GM18520 (cell line): Measurements from ENCODE around the gene LSM14A.
"Not testable (repeated sequence)": the region's sequence is repeated elsewhere in the genome, so short reads cannot be mapped to it uniquely, and the experiment has no call there.

Source experiments
- ATAC-seq: cut with Tn5 transposase; IDR thresholded peaks from one replicate; pipeline ENCODE4 v1.9.1; 2021; ENCODE audit not compliant: unreplicated experiment

LSM14A gene

GRCh38 chr19:34158966-34159365 lies 13.3 kb upstream of the LSM14A start:
- ATAC-seq: not testable (repeated sequence)

DNA sequence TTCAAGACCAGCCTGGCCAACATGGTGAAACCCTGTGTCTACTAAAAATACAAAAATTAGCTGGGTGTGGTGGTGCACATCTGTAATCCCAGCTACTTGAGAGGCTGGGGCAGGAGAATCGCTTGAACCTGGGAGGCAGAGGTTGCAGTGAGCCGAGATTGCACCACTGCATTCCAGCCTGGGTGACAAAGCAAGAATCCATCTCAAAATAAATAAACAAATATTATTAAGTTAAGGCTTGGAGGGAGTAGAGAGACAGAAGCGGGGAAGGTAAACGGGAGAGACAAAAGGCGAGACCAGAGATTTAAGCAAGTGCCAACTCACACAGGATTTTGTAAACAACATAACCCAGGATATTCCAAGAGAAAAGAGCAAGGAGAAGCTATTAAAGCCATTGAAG lies 12.8 kb upstream of the LSM14A start:
- not testable (repeated sequence) for ATAC-seq

DNA sequence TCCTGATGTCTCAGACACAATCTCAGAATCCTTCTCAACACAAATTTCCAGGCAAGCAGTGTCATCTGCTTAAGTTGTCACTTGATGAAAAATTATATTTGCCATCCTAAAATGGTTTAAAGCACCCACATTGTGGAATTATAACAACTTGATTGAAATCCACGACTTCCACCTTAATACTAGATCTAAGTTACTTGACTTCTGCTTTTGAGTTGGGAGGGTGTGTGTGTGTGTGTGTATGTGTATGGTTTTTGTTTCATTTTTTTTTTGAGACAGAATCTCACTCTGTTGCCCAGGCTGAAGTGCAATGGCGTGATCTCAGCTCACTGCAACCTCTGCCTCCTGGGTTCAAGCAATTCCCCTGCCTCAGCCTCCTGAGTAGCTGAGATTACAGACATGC lies 10.4 kb upstream of the LSM14A start:
- ATAC-seq: not testable (repeated sequence)

- ATAC-seq: no peak
Observed at GRCh38 chr19:34165295-34165738, 7.0 kb upstream of the LSM14A start.

DNA sequence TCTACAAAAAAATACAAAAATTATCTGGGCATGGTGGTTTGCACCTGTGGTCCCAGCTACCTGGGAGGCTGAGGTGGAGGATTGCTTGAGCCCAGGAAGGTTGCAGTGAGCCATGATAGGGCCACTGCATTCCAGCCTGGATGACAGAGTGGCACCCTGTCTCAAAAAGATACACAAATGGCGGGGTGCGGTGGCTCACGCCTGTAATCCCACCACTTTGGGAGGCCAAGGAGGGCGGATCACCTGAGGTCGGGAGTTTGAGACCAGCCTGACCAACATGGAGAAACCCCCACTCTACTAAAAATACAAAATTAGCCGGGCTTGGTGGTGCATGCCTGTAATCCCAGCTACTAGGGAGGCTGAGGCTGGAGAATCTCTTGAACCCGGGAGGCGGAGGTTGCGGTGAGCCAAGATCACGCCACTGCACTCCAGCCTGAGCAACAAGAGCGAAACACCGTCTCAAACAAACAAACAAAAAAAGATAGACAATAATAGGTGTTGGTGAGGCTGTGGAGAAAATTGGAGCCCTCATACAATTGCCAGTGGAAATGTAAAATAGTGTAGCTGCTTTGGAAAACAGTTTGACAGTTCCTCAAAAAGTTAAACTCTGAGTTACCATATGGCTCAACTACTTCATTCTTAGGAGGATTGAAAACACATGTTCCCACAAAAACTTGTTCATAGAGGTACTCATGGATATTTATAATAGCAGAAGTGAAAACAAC lies 2.7 kb upstream of the LSM14A start:
- ATAC-seq: not testable (repeated sequence)

DNA sequence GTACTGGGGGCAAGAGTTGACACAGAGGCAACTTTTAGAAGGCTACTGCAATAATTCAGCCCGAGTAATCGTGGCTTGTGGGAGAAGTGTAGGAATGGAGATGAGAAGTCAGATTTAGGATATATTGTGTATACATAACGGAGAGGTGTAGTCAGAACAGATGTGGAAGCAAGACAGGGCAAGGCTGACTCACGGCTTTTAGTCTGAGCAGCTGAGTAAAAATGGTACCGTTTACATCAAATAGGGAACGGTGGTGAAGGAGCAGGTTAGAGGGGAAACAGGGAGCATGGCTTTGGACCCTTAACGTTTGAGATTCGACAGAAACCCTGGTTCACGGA lies 796 bp upstream of the LSM14A start:
- peak; percentile 14 for ATAC-seq

DNA sequence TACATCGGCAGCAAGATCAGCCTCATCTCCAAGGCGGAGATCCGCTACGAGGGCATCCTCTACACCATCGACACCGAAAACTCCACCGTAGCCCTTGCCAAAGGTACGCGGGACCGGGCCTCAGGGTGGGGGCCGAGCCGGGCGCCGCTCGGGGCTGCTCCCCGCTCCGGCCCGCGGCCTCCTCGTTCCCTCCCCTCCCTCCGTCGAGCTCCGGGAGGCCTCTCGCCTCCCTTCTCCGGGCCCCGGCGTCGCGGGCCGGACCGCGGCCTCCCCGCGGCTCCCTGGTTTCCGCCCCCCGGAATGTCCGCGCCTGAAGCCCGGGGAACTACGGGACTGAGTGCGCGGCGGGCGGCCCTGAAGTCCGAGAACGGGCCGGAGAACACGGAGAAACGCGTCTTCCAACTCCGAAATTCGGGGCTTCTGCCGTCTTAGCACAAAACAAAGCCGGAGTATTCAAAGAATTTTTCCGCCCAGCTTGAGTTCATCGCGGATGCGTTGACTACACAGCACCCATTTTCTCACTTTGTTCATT lies 423 bp downstream of the LSM14A start:
- ATAC-seq: peak; percentile 20

DNA sequence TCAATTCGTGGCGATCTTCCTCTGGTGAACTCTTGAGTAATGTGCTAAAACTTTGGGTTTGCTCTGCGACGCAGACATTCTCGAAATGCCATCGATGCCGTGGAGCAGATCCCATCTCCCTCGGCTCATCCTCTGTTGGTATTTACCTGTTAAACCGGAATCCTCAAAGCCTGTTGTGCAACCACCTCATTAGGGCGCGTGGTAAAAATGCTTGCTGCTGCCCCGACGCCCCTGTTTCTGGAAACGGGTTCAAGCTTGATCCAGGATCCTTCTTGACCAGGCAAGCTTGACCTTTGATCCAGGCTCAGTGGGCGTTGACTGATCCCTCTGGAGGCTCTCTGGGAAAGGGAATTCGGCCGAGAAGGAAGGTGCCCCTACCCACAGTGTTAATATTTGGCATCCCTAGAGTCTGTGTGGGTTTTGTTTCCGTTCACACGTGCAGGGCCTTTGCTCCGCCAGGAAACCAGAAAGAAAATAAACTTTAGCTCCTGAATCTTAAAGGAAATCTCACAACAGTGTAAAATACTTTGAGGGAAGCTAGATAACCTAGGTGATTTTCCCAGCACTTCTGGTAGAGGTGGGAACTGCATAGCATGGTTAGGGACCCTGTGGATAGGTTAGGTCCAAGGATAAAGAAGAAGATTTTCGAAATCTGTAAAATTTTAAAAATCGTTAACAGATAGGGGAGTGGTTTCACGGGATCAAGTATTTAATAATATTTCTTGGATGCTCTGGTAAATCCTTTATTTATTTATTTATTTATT lies 1.1 kb downstream of the LSM14A start:
- ATAC-seq: no peak

DNA sequence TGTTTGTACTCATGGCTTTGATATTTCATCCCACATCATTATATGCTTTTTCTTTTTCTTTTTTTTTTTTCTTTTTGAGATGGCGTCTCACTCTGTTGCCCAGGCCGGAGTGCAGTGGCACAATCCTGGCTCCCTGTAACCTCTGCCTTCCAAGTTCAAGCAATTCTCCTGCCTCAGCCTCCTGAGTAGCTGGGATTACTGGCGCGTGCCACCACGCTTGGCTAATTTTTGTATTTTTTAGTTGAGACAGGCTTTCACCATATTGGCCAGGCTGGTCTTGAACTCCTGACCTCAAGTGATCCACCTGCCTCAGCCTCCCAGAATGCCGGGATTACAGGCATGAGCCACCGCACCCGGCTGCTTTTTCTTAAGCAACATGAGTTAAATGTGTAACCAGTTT lies 2.9 kb downstream of the LSM14A start:
- ATAC-seq: not testable (repeated sequence)

DNA sequence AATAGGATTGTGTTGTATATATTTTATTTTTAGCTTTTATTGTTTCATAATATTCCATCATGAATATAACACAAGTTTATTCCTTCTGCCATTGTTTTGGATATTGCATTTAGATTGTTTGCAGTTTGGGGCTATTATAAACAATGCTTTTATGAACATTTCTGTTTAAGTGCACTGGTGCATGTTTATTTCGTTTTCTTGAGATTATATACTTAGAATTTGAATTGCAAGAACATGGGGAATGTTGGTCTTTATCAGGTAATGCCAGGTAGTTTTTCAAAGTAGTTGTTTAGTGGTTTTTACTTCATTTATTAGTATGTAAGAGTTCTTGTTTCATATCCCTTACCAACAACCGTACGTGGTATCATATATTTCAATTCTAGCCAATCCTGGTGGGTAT lies 4.3 kb downstream of the LSM14A start:
- no peak for ATAC-seq

DNA sequence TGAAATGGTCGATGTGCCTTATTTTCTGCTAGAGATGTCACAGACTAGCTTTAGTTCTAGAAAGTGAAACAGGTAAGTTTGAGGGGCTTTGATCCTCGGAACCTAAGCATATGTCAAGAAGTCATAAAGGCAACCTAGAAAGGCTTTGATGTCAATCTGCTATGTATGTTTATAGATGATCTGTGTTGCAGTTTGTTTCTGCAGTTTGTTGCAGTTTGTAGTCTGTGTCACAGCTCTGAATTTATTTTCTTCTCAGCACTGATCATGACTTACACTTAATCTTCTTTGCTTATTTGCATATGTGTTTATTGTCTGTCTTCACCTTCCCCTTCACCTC lies 5.9 kb downstream of the LSM14A start:
- no peak for ATAC-seq

DNA sequence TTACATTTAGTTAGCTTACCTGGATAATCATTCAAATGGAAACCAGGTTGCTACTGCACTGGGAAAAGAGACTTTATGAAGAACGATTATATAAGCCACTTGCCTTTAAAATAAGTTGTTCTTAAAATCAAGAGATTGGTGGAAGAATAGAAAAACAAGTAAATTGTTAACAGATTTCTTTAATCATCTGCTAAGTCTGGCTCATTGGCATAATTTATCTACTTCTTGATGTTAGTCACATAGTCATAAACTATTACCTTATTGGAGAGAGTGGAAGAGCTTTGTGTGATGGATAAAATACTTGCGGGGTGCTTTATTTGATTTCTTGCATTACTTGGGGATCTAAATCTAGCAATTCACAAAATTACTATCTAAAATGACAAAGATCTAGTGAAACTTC lies 6.8 kb downstream of the LSM14A start:
- no peak for ATAC-seq

DNA sequence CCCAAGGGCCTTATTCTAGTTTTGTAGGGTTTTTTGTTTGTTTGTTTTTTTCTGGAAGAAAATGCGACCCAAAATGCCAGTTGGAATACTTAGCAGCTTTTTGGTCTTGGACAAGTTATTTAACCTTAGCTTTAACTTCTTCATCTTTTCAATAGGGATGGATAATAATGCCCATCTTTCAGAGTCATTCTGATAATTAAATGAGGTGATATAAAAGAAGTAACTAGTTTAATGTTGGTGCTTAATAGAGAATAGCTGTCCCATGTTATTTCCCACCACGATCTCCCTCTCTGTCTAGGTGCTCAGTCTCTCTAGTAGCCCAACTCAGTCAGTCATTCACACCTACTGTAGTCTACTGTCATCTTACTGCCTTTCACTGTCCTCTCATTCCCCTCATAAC lies 8.0 kb downstream of the LSM14A start:
- ATAC-seq: no peak

DNA sequence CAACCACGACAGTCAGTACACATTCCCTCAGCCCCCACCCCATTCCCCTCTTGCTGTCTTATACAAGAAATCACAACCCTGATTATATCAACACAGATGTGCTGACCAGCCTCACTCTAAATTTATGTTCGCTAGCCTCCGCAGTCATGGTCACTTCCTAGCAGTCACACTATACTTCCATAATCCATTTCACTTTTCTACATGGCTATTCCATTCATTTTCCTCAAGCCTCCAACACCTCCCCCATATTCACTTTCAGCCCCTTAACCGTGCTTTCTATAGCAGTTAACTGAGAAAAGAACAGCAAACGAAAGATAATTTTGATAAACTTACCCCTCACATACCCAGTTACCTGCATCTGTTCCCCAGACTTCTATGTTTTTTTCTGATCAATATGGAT lies 8.4 kb downstream of the LSM14A start:
- ATAC-seq: no peak

DNA sequence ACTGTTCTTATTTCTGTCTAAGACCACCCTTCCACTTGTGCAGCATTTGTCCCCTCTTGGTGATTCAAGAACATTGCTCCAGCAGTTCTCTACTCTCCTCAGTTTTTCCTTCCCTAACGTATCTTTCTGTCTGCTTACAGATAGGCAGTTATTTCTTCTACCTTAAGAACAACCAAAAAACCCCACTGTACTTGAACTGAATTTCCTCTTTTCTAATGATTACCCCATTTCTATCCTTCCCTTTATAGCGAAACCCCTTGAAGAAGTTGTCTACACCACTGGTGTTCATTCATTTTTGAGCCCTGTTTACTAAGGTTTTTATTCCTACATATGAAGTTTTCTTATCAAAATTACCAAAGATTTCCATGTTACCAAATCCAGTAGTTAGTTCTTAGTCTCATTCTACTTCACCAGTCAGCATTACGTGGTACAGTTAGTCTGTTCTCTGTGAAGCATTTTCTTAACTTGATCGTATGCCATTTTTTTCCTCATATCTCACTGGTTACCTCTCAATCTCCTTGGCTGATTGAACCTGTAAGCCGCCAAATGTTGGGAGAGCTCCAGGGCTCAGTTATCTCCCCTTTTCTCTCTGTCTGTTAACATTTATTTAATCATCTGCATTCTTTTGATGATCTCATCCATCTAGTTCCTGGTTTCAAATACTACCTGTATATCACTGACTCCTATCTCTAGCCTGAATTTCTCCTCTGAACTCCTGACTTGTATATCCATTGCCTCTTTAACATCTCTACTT lies 9.0 kb downstream of the LSM14A start:
- no peak for ATAC-seq

DNA sequence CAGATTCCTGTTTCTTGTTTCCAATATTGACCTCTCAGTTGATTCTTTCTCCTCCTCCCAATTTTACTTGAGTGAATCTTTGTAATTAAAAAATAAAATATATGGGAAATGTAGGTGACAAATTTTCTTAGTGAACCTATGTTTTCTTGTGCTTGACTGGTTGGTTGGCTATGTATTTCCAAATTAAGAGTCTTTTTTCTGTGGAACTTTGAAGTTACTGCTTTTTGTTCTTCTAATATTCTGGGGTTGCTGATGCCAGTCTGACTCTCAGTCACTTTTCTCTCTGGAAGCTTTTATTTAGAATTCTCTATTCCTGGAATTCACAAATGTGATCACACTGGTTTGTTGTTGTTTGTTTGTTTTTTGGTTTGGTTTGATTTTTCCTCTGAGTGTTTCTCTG lies 9.8 kb downstream of the LSM14A start:
- ATAC-seq: no peak

GRCh38 chr19:34184880-34185491 lies 12.7 kb downstream of the LSM14A start:
- peak; percentile 37 for ATAC-seq

GRCh38 chr19:34186205-34186604 lies 13.9 kb downstream of the LSM14A start:
- no peak for ATAC-seq

DNA sequence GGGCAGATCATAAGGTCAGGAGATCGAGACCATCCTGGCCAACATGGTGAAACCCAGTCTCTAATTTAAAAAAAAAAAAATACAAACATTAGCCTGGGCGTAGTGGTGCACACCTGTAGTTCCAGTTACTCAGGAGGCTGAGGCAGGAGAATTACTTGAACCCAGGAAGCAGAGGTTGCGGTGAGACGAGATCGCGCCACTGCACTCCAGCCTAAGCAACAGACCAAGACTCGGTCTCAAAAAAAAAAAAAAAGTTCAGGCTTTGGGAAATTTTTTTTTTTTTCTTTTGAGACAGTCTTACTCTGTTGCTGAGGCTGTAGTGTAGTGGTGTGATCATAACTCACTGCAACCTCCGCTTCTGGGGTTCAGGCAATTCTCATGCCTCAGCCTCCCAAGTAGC lies 14.7 kb downstream of the LSM14A start:
- no peak for ATAC-seq

GRCh38 chr19:34188408-34188807 lies 16.1 kb downstream of the LSM14A start:
- ATAC-seq: no peak

GRCh38 chr19:34189199-34189916 lies 17.1 kb downstream of the LSM14A start:
- no peak for ATAC-seq
